ENCODE data around the gene UGCG. TPM values are rescaled to one million over a fixed set of nuclear protein-coding genes. Genes with fewer than 3 reads are reported as not detected.

Gene UGCG
- polyA plus RNA-seq, 2 of the 4 experiments (the other 2 are of a cell fraction): 11.6 to 25.9 TPM

DNA sequence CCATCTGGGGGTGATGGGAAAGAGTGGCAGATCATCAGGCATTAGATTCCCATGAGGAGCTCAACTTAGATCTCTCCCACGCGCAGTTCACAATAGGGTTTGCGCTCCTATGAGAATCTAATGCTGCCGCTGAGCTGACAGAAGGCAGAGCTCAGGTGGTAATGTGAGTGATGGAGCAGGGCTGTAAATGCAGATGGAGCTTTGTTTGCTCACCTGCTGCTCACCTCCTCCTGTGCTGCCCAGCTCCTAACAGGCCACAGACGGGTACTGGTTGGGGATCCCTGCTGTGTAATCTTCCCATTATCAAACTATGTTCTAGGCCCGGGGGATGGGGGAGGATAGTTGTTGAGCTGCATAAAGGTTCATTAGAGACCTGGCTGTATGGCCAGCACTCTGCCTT is 58.4 kb downstream of the UGCG start:
- FAIRE-seq: no peak
- CTCF ChIA-PET: interaction anchor here (0.6 to 1.5 kb wide), 3 partner anchors 57 to 201 kb away, joined by 3 read pairs; no protein-coding TSS in a partner anchor

GRCh38 chr9:111957856-111958631 is 61.4 kb downstream of the UGCG start:
- H3K4me3 ChIP-seq: peak overlapping the region; percentile 29; the same call in 2 of the 3 replicates
- no peak for FAIRE-seq
- no peaks in the 10 kb centered on the region for H3K9me3 ChIP-seq
- 16% methylated on average over 3 of the region's 3 CpGs for WGBS (ENCODE audit: missing lambda C conversion rate)
- peak overlapping the region; percentile 77 to 89 for H3K27ac ChIP-seq
- peak in 1 of 2 experiments; percentile 61 for DNase-seq (ENCODE audit: low read depth in 1 of 2, low spot score in 1 of 2)
- peak overlapping the region; percentile 83 for H3K4me2 ChIP-seq
- TF ChIP-seq GATA3 (IDR thresholded peaks at IDR 0.05; ENCODE audit: borderline replicate concordance) (no peak), HEYL (CRISPR knock-in tag; IDR thresholded peaks at IDR 0.05) (no peak), MAFK (IDR thresholded peaks at IDR 0.05; ENCODE audit: partially characterized antibody) (peak; percentile 28), EP300 (IDR thresholded peaks at IDR 0.05) (no peak), CEBPB (IDR thresholded peaks at IDR 0.05) (peak; percentile 39 to 69; a peak in 3 of 4 replicates), NFE2L2 (conservative IDR thresholded peaks at IDR 0.05; ENCODE audit: low read length) (no peak), FOSL2 (IDR thresholded peaks at IDR 0.05) (no peak; the same call in 1 of the 2 replicates), FOSL2 (CRISPR knock-in tag; IDR thresholded peaks at IDR 0.05) (peak; percentile 65), ESRRA (IDR thresholded peaks at IDR 0.05; ENCODE audit: borderline replicate concordance, low read length) (no peak; the same call in 1 of the 2 replicates), POLR2AphosphoS2 (conservative IDR thresholded peaks at IDR 0.05; ENCODE audit: low read length) (no peak), MYC (IDR thresholded peaks at IDR 0.05; ENCODE audit: borderline replicate concordance, low read length) (0 out of 2 replicates have a peak, but pooled peaks have one; percentile 26), NPAS2 (CRISPR knock-in tag; IDR thresholded peaks at IDR 0.05; ENCODE audit: borderline replicate concordance) (no peak)
- TF ChIP-seq, protein P1, sequence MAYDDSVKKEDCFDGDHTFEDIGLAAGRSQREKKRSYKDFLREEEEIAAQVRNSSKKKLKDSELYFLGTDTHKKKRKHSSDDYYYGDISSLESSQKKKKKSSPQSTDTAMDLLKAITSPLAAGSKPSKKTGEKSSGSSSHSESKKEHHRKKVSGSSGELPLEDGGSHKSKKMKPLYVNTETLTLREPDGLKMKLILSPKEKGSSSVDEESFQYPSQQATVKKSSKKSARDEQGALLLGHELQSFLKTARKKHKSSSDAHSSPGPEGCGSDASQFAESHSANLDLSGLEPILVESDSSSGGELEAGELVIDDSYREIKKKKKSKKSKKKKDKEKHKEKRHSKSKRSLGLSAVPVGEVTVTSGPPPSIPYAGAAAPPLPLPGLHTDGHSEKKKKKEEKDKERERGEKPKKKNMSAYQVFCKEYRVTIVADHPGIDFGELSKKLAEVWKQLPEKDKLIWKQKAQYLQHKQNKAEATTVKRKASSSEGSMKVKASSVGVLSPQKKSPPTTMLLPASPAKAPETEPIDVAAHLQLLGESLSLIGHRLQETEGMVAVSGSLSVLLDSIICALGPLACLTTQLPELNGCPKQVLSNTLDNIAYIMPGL (CRISPR knock-in tag; IDR thresholded peaks at IDR 0.05; ENCODE audit: borderline replicate concordance): no peak
- TF ChIP-seq, protein P2, sequence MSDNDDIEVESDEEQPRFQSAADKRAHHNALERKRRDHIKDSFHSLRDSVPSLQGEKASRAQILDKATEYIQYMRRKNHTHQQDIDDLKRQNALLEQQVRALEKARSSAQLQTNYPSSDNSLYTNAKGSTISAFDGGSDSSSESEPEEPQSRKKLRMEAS (IDR thresholded peaks at IDR 0.05): 0 out of 2 replicates have a peak, but pooled peaks have one; percentile 27
- TF ChIP-seq, protein P3, sequence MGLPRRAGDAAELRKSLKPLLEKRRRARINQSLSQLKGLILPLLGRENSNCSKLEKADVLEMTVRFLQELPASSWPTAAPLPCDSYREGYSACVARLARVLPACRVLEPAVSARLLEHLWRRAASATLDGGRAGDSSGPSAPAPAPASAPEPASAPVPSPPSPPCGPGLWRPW (IDR thresholded peaks at IDR 0.05): no peak
- TF ChIP-seq, protein P4, sequence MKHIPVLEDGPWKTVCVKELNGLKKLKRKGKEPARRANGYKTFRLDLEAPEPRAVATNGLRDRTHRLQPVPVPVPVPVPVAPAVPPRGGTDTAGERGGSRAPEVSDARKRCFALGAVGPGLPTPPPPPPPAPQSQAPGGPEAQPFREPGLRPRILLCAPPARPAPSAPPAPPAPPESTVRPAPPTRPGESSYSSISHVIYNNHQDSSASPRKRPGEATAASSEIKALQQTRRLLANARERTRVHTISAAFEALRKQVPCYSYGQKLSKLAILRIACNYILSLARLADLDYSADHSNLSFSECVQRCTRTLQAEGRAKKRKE (CRISPR knock-in tag; IDR thresholded peaks at IDR 0.05; ENCODE audit: low read depth): no peak
- ChIA-PET CTCF (interaction anchor here (1.0 kb wide), 2 partner anchors 8 to 116 kb away, joined by 3 to 4 read pairs; no protein-coding TSS in a partner anchor), POLR2A (interaction anchor here (0.9 to 1.7 kb wide), 2 partner anchors 61 to 117 kb away, joined by 5 read pairs; partner anchors contain the start of gene UGCG)
- H3K4me1 ChIP-seq: peaks cover 50% of the 10 kb centered on the region
- peak; percentile 55 to 61 for ATAC-seq

More for the DNA sequence above, 58.4 kb downstream of the UGCG start:
- H3K9me3 ChIP-seq: no peaks in the 10 kb centered on the region
- no peak overlapping the region for H3K4me3 ChIP-seq
- no peak overlapping the region for H3K27ac ChIP-seq
- no peak for TF ChIP-seq BHLHE40 (IDR thresholded peaks at IDR 0.05; ENCODE audit: low read depth, low read length)
- TF ChIP-seq ZFP36 (IDR thresholded peaks at IDR 0.05; ENCODE audit: borderline replicate concordance, partially characterized antibody): no peak
- TF ChIP-seq MAFK (IDR thresholded peaks at IDR 0.05; ENCODE audit: partially characterized antibody): no peak
- no peak for TF ChIP-seq EP300 (IDR thresholded peaks at IDR 0.05)
- peaks cover 27% of the 10 kb centered on the region for H3K4me1 ChIP-seq
- POLR2A ChIA-PET: no interaction called here
- no peak overlapping the region for H3K4me2 ChIP-seq
- DNase-seq (ENCODE audit: low read depth in 1 of 2, low spot score in 1 of 2) (no peak), ATAC-seq (no peak)
- 95% methylated on average over 6 of the region's 6 CpGs for WGBS (ENCODE audit: missing lambda C conversion rate)
